Esophagus muscularis mucosa (tissue), 4 donors: Measurements from ENCODE around the gene NCAN. TPM values are rescaled to one million over a fixed set of nuclear protein-coding genes. Genes with fewer than 3 reads are reported as not detected.

Experiments used
- DNase-seq: peaks from one replicate; pipeline ENCODE4 v3.0.0-alpha.2; 2017; ENCODE audit errors: extremely low spot score
- H3K27ac ChIP-seq, 4 donors: fragments of 200-600 bp; sonication (generic); replicated peaks in 1 of 4; 1 replicate in 3 of 4; 2 replicates in 1 of 4; pipeline ENCODE4 v1.5.1; 2016 to 2019; ENCODE audit warnings: mild to moderate bottlenecking in 1 of 4
- H3K27me3 ChIP-seq, 4 donors: fragments of 200-600 bp; sonication (generic); one replicate each; pipeline versions ENCODE4 v1.5.1 to v1.6.0; 2016 to 2019
- H3K36me3 ChIP-seq, 4 donors: fragments of 200-600 bp; sonication (generic); one replicate each; pipeline ENCODE4 v1.5.1; 2016 to 2019
- H3K4me1 ChIP-seq, 4 donors: fragments of 200-600 bp; sonication (generic); one replicate each; pipeline ENCODE4 v1.5.1; 2016 to 2019
- H3K4me3 ChIP-seq, 4 donors: fragments of 200-600 bp; sonication (generic); 1 replicate in 2 of 4; 2 replicates in 2 of 4; pipeline ENCODE4 v1.5.1; 2016 to 2019; ENCODE audit warnings: mild to moderate bottlenecking in 4 of 4, moderate library complexity in 1 of 4
- H3K9me3 ChIP-seq, 4 donors: fragments of 200-600 bp; sonication (generic); 1 replicate in 3 of 4; 2 replicates in 1 of 4; pipeline ENCODE4 v1.5.1; 2016 to 2019
- CTCF ChIP-seq, 3 experiments: fragments of 200-600 bp in 2 of 3; fragments of 450-650 bp in 1 of 3; sonication (generic) in 2 of 3; IDR thresholded peaks; one replicate each; pipeline ENCODE4 v1.5.1; 2017 to 2019; ENCODE audit warnings: antibody characterized with exemption in 3 of 3, mild to moderate bottlenecking in 2 of 3, moderate library complexity in 1 of 3
- EP300 ChIP-seq: sonication (generic); formaldehyde crosslinking; IDR thresholded peaks from one replicate; pipeline ENCODE4 v1.6.1; 2017; ENCODE audit warnings: antibody characterized with exemption
- POLR2A ChIP-seq: fragments of 450-650 bp; IDR thresholded peaks from one replicate; pipeline ENCODE4 v1.6.1; 2017; ENCODE audit warnings: antibody characterized with exemption, moderate library complexity, mild to moderate bottlenecking, low read depth
- POLR2AphosphoS5 ChIP-seq, 2 donors: sonication (generic); formaldehyde crosslinking; IDR thresholded peaks; one replicate each; pipeline ENCODE4 v1.6.1; 2017; ENCODE audit warnings: antibody characterized with exemption in 2 of 2
- WGBS: methylation state at CpG from one replicate; pipeline ENCODE4 v1.1.5; 2018; 5-methylcytosine and 5-hydroxymethylcytosine counted together
- intact Hi-C: fragments of 100-400 bp; cut with DNase I; formaldehyde crosslinking; loops from one replicate; pipeline ENCODE4 v1.15.1; 2023
- small RNA-seq, 3 donors: library from RNA; depleted of rRNA; stranded (forward); fragments of <200 nt; gene quantifications; one replicate each; pipeline ENCODE3, GENCODE V24; 2016
- total RNA-seq, 4 donors: library from RNA; depleted of rRNA; stranded (reverse); fragments of >200 nt; gene quantifications; one replicate each; pipeline versions ENCODE4 v1.1.0 to v1.2.1, GENCODE V29; 2016

NCAN gene
- total RNA-seq, 4 donors from 2014 or later = 0.17 TPM; not detected in 3

GRCh38 chr19:19300613-19301012, 88.9 kb downstream of the NCAN start:
- intact Hi-C loops = no loop called here
- Histone ChIP-seq H3K4me1 (peaks cover 0 to 7% (median 0%) of the 10 kb centered on the region in 4 donors), H3K36me3 (peaks cover 32 to 84% (median 77%) of the 10 kb centered on the region in 4 donors), H3K27ac (no peak overlapping the region), H3K4me3 (no peak overlapping the region), H3K27me3 (no peaks in the 10 kb centered on the region), H3K9me3 (no peaks in the 10 kb centered on the region)
- TF ChIP-seq CTCF (IDR thresholded peaks at IDR 0.05) = no peak
- no peak for TF ChIP-seq POLR2AphosphoS5 (IDR thresholded peaks at IDR 0.05)
- TF ChIP-seq POLR2A = no peak
- no peak for TF ChIP-seq EP300
- no peak for DNase-seq
- WGBS = 97% methylated on average over 10 of the region's 12 CpGs

Small RNAs within 50 kb of the gene (small RNA-seq; reads per million reads assigned to genes)
- 0 reads per million in 3 donors for gene RNU6-1028P

Other genes with a start within 250 kb of the NCAN start
- gene SUGP2, start 178.4 kb upstream of the NCAN start, total RNA-seq = 10 to 100 TPM; 23.1 to 45.7 (median 32.0) TPM
- gene ARMC6, start 178.4 kb upstream of the NCAN start, total RNA-seq = 10 to 100 TPM; 16.2 to 25.8 (median 20.4) TPM
- 10 to 100 TPM; 11.2 to 16.8 (median 13.8) TPM for gene SLC25A42, start 148.0 kb upstream of the NCAN start, total RNA-seq
- gene TMEM161A, start 73.5 kb upstream of the NCAN start, total RNA-seq = 10 to 100 TPM; 12.0 to 26.8 (median 16.9) TPM
- not detected for gene MEF2B, start 41.7 kb upstream of the NCAN start, total RNA-seq
- 10 to 100 TPM; 10.8 to 16.1 (median 12.5) TPM for gene BORCS8, start 19.8 kb upstream of the NCAN start, total RNA-seq
- 10 to 100 TPM; 34.8 to 49.2 (median 38.2) TPM for gene RFXANK, start 19.7 kb upstream of the NCAN start, total RNA-seq
- gene NR2C2AP, start 8.5 kb upstream of the NCAN start, total RNA-seq = 10 to 100 TPM in 3 of 4 donors, 1 to 10 TPM in 1; 10.0 to 18.0 (median 16.5) TPM
- gene TM6SF2, start 61.3 kb downstream of the NCAN start, total RNA-seq = under 1 TPM in 3 of 4 donors, not detected in 1; 0.40 to 0.50 (median 0.45) TPM
- gene SUGP1, start 108.6 kb downstream of the NCAN start, total RNA-seq = 10 to 100 TPM; 26.0 to 43.8 (median 30.8) TPM
- 10 to 100 TPM; 27.4 to 47.8 (median 37.6) TPM for gene MAU2, start 108.9 kb downstream of the NCAN start, total RNA-seq
- 10 to 100 TPM; 34.9 to 60.5 (median 42.5) TPM for gene GATAD2A, start 193.7 kb downstream of the NCAN start, total RNA-seq